GM21528 (cell line): ENCODE measurements around the gene RET.
"Not testable (repeated sequence)": the region's sequence is repeated elsewhere in the genome, so short reads cannot be mapped to it uniquely, and the experiment has no call there.

Source experiments
- ATAC-seq: cut with Tn5 transposase; IDR thresholded peaks from one replicate; pipeline ENCODE4 v1.9.1; 2021; ENCODE audit warnings: mild to moderate bottlenecking, moderate library complexity; ENCODE audit not compliant: unreplicated experiment, low FRiP score

Gene RET

GRCh38 chr10:43076311-43076875 is 476 bp upstream of the RET start:
- ATAC-seq: no peak

GRCh38 chr10:43077421-43078171 is 727 bp downstream of the RET start:
- no peak for ATAC-seq

GRCh38 chr10:43078175-43078985 is 1.5 kb downstream of the RET start:
- ATAC-seq: no peak

GRCh38 chr10:43078986-43079273 is 2.1 kb downstream of the RET start:
- ATAC-seq: no peak

- ATAC-seq: no peak
Measured at GRCh38 chr10:43079856-43080255, 3.0 kb downstream of the RET start.

- ATAC-seq: no peak
Measured at GRCh38 chr10:43082087-43082486, 5.2 kb downstream of the RET start.

- ATAC-seq: no peak
Measured at GRCh38 chr10:43082746-43083145, 5.9 kb downstream of the RET start.

- no peak for ATAC-seq
Measured at GRCh38 chr10:43083764-43084163, 6.9 kb downstream of the RET start.

GRCh38 chr10:43084812-43085211 is 7.9 kb downstream of the RET start:
- no peak for ATAC-seq

- ATAC-seq: no peak
Measured at GRCh38 chr10:43086321-43086942, 9.6 kb downstream of the RET start.

GRCh38 chr10:43089519-43089918 is 12.7 kb downstream of the RET start:
- no peak for ATAC-seq

- no peak for ATAC-seq
Measured at GRCh38 chr10:43090188-43090587, 13.3 kb downstream of the RET start.

- no peak for ATAC-seq
Measured at GRCh38 chr10:43090664-43091063, 13.8 kb downstream of the RET start.

- ATAC-seq: no peak
Measured at GRCh38 chr10:43091846-43092245, 15.0 kb downstream of the RET start.

- no peak for ATAC-seq
Measured at GRCh38 chr10:43093423-43094076, 16.7 kb downstream of the RET start.

- ATAC-seq: no peak
Measured at GRCh38 chr10:43094085-43094484, 17.2 kb downstream of the RET start.

- not testable (repeated sequence) for ATAC-seq
Measured at GRCh38 chr10:43099339-43099738, 22.5 kb downstream of the RET start.

- no peak for ATAC-seq
Measured at GRCh38 chr10:43099928-43100327, 23.1 kb downstream of the RET start.

- ATAC-seq: no peak
Measured at GRCh38 chr10:43100366-43100765, 23.5 kb downstream of the RET start.

- ATAC-seq: no peak
Measured at GRCh38 chr10:43102063-43102828, 25.4 kb downstream of the RET start.
